Pancreas (tissue), 10 donors: Measurements from ENCODE around the gene LARP7. TPM values are rescaled to one million over a fixed set of nuclear protein-coding genes. Genes with fewer than 3 reads are reported as not detected.
A peak's percentile ranks its signal among the peaks of the same experiment; 100 is the strongest.
"Not testable (repeated sequence)": the region's sequence is repeated elsewhere in the genome, so short reads cannot be mapped to it uniquely, and the experiment has no call there.

Source experiments
- ATAC-seq, 4 donors: fragments of 200-7000 bp; cut with Tn5 transposase; one replicate each; pipeline versions ENCODE4 v1.8.0 to v1.9.1; 2020; ENCODE audit warnings: mild to moderate bottlenecking in 4 of 4, moderate library complexity in 4 of 4
- DNase-seq, 6 donors: peaks; one replicate each; pipeline ENCODE4 v3.0.0-alpha.2; 2020
- FAIRE-seq: peaks from 2 replicates; lab custom pipeline; 2012; peaks lifted over from hg19 to GRCh38; lab: Jason Lieb, UNC
- H3K27ac ChIP-seq, 4 donors: fragments of 200-600 bp; sonication (generic); 1 replicate in 3 of 4; 2 replicates in 1 of 4; pipeline versions ENCODE4 v1.5.0 to v1.8.0; 2020
- H3K27me3 ChIP-seq, 4 donors: fragments of 200-600 bp; one replicate each; pipeline ENCODE4 v1.8.0; 2021
- H3K36me3 ChIP-seq, 3 donors: fragments of 200-600 bp; sonication (generic) in 1 of 3; one replicate each; pipeline versions ENCODE4 v1.5.0 to v1.8.0; 2020 to 2021
- H3K4me1 ChIP-seq, 3 donors: fragments of 200-600 bp; one replicate each; pipeline ENCODE4 v1.8.0; 2021
- H3K4me3 ChIP-seq, 4 donors: fragments of 200-600 bp; sonication (generic) in 2 of 4; one replicate each; pipeline versions ENCODE4 v1.5.0 to v1.8.0; 2020 to 2021
- H3K9me3 ChIP-seq, 4 donors: fragments of 200-600 bp; one replicate each; pipeline ENCODE4 v1.8.0; 2021
- WGBS, 2 donors: extraction: QIAGEN DNeasy Blood & Tissue Kit; methylation state at CpG; one replicate each; pipeline ENCODE4 v1.1.7; 2013; 5-methylcytosine and 5-hydroxymethylcytosine counted together
- intact Hi-C, 3 donors: fragments of 100-400 bp; cut with DNase I; formaldehyde crosslinking; loops; one replicate each; pipeline versions ENCODE4 v1.11.1 to v1.14.2; 2022
- microRNA-seq, 2 donors: library from miRNA; unstranded; fragments of <30 nt; microRNA quantifications; one replicate each; pipeline versions ENCODE4 to v1.1.0, GENCODE V29; 2019 to 2020
- polyA plus RNA-seq, 2 donors: library from polyadenylated mRNA; stranded (reverse); fragments of 200-250 nt; gene quantifications; one replicate each; pipeline ENCODE4 v1.2.3, GENCODE V29; 2013
- total RNA-seq, 6 donors: library from RNA; stranded (reverse); fragmentation: NEBNext Ultra II Directional in 4 of 6; extraction: Animal tissue kit (Norgen Biotek cat#: 25700) in 4 of 6; gene quantifications; one replicate each; pipeline versions ENCODE4 v1.2.1 to v1.2.4, GENCODE V29; 2021 to 2023
- TF ChIP-seq, protein P1 (sequence below), 4 donors: fragments of 200-600 bp; sonication (generic) in 3 of 4; IDR thresholded peaks; one replicate each; pipeline versions ENCODE4 v1.5.0 to v1.8.0; 2021; ENCODE audit warnings: antibody characterized with exemption in 4 of 4
- donor health status: healthy with polysubstance abuse.
- donor health status: DM: no; HTN: no; CAD: no; lungs with moderate emphysema.
- donor health status: DM: no; HTN: no; CAD: no.
- donor health status: control.
- donor health status: control.
- donor health status: Bipolar disorder and iron deficiency.
- donor health status: DM: yes; HTN: yes; CAD: no.
- donor health status: DM: no; HTN: no; CAD: no.
- donor health status: DM: no; HTN: no; CAD: no.
- donor health status: DM: yes; HTN: yes; CAD: no.

Gene LARP7
- total and polyA plus RNA-seq, 8 donors = 8.3 to 33.0 (median 14.8) TPM

DNA sequence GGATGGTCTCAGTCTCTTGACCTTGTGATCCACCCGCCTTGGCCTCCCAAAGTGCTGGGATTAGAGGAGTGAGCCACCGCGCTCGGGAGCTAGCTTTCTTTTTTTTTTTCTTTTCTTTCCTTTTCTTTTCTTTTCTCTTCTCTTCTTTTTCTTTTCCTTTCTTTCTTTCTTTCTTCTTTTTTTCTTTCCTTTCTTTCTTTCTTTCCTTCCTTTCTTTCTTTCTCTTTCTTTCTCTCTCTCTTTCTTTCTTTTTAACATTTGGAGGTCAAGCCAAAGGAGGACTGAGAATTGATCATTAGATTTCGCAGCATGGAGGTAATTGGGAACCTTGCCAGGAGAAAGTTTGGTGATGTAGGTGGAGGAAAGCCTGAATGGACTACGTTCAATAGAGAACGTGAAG, 67.4 kb downstream of the LARP7 start:
- no peak for FAIRE-seq
- intact Hi-C loops = no loop called here
- ATAC-seq = no peak
- TF ChIP-seq, protein P1, sequence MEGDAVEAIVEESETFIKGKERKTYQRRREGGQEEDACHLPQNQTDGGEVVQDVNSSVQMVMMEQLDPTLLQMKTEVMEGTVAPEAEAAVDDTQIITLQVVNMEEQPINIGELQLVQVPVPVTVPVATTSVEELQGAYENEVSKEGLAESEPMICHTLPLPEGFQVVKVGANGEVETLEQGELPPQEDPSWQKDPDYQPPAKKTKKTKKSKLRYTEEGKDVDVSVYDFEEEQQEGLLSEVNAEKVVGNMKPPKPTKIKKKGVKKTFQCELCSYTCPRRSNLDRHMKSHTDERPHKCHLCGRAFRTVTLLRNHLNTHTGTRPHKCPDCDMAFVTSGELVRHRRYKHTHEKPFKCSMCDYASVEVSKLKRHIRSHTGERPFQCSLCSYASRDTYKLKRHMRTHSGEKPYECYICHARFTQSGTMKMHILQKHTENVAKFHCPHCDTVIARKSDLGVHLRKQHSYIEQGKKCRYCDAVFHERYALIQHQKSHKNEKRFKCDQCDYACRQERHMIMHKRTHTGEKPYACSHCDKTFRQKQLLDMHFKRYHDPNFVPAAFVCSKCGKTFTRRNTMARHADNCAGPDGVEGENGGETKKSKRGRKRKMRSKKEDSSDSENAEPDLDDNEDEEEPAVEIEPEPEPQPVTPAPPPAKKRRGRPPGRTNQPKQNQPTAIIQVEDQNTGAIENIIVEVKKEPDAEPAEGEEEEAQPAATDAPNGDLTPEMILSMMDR (IDR thresholded peaks at IDR 0.05) = no peak
- Histone ChIP-seq H3K9me3 (no peaks in the 10 kb centered on the region), H3K27me3 (peaks cover 0 to 30% (median 3%) of the 10 kb centered on the region in 4 donors), H3K36me3 (no peaks in the 10 kb centered on the region), H3K4me3 (no peak overlapping the region), H3K27ac (no peak overlapping the region), H3K4me1 (no peaks in the 10 kb centered on the region)
- 66 to 70% methylated on average over 7 of the region's 7 CpGs for WGBS, 2 donors
- DNase-seq = no peak

DNA sequence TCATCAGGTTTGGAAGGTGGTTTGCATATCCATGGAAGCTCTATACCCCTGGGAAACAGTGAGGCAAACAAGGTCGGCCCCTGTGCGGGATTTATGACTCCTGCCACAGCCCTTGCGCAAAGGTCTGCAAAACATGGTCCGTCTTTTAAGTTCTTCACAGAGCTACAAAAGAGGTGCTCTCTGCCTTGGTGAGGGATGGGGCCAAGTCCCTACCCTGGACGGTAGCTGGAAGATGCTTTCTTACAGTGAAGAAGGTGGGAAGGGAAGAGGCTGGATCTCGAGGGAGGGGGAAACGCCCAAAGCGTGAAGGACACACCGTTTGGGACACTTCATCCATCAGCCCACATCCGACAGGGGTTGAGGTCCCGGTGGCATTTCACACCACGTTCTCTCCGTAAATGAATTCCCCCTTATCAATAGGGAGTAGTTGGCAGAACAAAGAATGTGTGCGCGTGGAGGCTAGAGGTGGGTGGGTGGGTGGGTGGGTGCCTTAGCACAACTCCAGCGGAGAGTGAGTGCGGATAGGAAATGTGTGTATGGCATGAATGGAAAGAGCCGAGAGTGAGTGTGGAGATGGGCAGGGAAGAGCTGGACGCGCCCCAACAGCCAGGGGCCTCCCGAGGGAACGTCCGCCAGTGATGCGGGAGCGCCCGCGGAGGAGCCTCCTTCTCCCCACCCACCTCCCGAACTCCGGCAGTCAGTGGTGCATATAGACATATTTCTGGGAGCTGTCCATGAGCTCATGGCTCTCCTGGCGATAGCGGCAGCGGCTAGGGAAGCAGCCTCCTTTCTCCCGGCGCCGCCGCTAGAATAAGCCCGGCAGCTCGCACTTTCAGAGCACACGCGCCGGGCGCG, 68.3 kb downstream of the LARP7 start:
- H3K27me3 ChIP-seq = peaks cover 0 to 30% (median 3%) of the 10 kb centered on the region in 4 donors
- H3K9me3 ChIP-seq = no peaks in the 10 kb centered on the region
- 2 to 3% methylated on average over 37 to 43 of the region's 43 CpGs for WGBS, 2 donors
- TF ChIP-seq, protein P1 (IDR thresholded peaks at IDR 0.05) = no peak
- DNase-seq (peak; percentile 12 to 70 (median 30)), ATAC-seq (peak; percentile 48 to 84 (median 76)), FAIRE-seq (no peak)
- H3K4me3 ChIP-seq = peak overlapping the region in 3 of 4 donors; percentile 24 to 54 (median 37)
- no peaks in the 10 kb centered on the region for H3K36me3 ChIP-seq
- no peak overlapping the region for H3K27ac ChIP-seq
- intact Hi-C loops = no loop called here
- no peaks in the 10 kb centered on the region for H3K4me1 ChIP-seq

DNA sequence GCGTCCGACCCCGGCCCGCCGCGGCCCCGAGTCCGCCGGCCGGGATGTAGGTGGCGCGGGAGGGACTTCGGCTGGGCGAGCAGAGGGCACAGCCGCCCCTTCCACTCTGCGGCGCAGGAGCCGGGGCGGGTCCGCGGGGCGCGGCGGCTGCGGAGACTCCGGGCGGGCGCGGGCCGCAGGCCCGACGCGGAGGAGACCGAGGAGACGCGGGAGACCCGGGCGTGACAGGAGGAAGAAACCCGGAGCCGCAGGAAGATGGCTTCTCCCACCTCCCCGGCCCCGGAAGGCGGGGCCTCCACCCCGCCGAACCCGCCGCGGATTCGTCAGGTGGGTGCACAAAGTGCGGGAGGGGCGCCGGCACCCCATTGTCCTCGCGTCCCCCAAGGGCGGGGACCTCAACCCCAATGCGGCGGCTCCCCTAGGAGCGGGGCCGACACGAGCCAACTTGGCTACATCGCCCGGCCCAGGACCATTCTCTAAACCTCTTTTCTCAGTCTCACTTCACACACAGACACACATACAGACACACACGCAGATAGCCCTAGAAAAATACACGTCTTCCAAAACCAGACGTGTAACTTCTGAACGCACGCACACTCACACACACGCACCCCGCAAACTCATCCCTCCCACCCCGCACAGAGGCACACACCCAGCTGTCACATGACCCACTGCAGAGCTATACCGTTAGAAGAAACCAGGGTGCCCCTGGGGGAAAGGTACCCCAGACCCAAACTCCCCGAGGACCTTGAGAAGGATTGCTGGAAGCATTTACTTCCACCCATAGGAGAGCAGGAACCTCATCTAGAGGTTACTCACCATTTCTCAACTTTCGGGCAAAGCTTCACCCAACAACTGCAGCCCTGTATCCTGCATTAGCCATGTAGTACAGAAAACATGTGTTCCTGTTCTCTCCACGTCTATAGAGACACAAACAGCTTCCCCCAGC, 69.2 kb downstream of the LARP7 start:
- intact Hi-C loops, H3K27ac ChIP-seq, H3K4me1 ChIP-seq, FAIRE-seq, H3K9me3 ChIP-seq, H3K36me3 ChIP-seq: not testable (repeated sequence)
- Histone ChIP-seq H3K27me3 (peaks cover 0 to 30% (median 3%) of the 10 kb centered on the region in 4 donors), H3K4me3 (peak overlapping the region in 3 of 4 donors; percentile 24 to 54 (median 39))
- WGBS, 2 donors = 1% methylated on average over 31 to 34 of the region's 74 CpGs
- DNase-seq = peak in 1 of 6 donors; percentile 8
- peak; percentile 76 to 84 (median 80) for ATAC-seq

DNA sequence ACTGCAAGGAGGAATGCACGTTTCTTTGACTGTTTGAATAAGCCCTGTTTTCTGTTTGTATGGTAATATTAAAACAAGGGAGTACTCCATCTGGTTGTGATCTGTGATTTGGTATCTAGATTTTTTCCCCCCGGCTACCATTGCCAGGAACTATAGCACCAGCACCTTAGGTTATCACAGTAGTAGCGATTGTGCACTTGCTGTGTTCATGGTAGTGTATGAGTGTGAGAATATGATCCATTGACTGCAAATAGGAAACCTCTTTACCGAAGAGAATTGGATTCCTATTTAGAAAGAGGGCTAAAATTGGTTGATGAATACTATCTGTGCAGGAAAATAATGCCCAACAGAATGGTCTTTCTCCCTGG, 69.9 kb downstream of the LARP7 start:
- Histone ChIP-seq H3K27ac (no peak overlapping the region), H3K36me3 (no peaks in the 10 kb centered on the region), H3K27me3 (peaks cover 0 to 30% (median 3%) of the 10 kb centered on the region in 4 donors), H3K4me3 (peak overlapping the region in 1 of 4 donors; percentile 54), H3K4me1 (no peaks in the 10 kb centered on the region), H3K9me3 (no peaks in the 10 kb centered on the region)
- DNase-seq = no peak
- TF ChIP-seq, protein P1 (IDR thresholded peaks at IDR 0.05) = no peak
- 5 to 6% methylated on average over 4 of the region's 4 CpGs for WGBS, 2 donors
- FAIRE-seq = no peak
- ATAC-seq = no peak
- intact Hi-C loops = no loop called here

Small RNA genes lying within 50 kb of the gene (microRNA-seq; reads per million reads assigned to microRNA genes)
- gene MIR302A = 0.39 to 1.2 reads per million in 2 donors
- gene MIR302B = 0 to 1.5 reads per million in 2 donors
- gene MIR302C = 0 to 0.59 reads per million in 2 donors
- gene MIR302D = 0 to 0.59 reads per million in 2 donors
- gene MIR367 = 0 reads per million in 2 donors

Other genes starting within 250 kb of the LARP7 start
- not detected for gene NEUROG2, start 121.0 kb upstream of the LARP7 start, total RNA-seq
- not detected for gene NEUROG2, start 121.0 kb upstream of the LARP7 start, polyA plus RNA-seq
- 1 to 10 TPM in 5 of 6 donors, under 1 TPM in 1; 0.82 to 2.0 (median 1.8) TPM for gene ZGRF1, start 234 bp upstream of the LARP7 start, total RNA-seq
- gene ZGRF1, start 234 bp upstream of the LARP7 start, polyA plus RNA-seq = 1 to 10 TPM; 2.1 to 4.9 TPM